Measurements from ENCODE around the gene HTR3A. TPM values are rescaled to one million over a fixed set of nuclear protein-coding genes. Genes with fewer than 3 reads are reported as not detected.

The HTR3A gene
- total RNA-seq, 3 donors from 2014 or later (not counting 1 experiment from before 2014, with no cell fraction given): not detected

DNA sequence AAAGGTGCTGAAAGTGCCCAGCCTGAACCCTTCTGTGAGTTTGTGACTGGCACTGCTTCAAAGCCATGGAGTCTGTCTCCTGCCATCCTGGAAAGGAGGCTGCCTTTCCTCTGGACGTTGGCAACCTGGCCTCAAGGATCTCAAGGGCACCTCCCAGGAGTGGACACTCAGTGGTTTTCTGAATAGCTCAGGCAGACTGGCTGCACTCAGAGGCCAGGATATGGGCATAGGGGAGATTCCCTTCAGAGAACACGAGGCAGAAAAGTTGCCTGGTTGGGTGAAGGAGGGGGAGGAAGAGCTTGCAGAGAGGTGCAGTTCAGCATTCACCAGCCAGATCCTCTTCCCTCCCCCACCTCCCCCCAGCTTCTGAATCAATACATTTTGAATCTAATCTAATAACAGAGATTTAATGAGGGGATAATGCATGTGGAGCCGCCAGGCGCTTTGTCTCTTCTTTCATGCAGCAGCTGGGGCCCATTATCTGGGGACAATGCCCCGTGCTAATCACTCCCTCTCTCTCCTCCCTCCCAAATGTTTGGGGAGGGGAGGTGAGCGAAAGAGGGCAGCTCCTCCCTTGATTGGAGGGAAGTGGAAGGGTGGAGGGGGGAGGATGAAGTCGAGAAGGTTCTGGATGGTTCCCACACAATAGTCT lies 17.7 kb downstream of the HTR3A start:
- H3K36me3 ChIP-seq (ENCODE audit: control insufficient read depth, insufficient read depth, low read length): no peaks in the 10 kb centered on the region
- H3K36me3 Mint-ChIP-seq: no peaks in the 10 kb centered on the region
- ATAC-seq (no peak), DNase-seq (no peak)
- WGBS (ENCODE audit: insufficient coverage): 22% methylated on average over 3 of the region's 7 CpGs
- H3K4me1 Mint-ChIP-seq: no peaks in the 10 kb centered on the region
- no peaks in the 10 kb centered on the region for H3K9me3 ChIP-seq (ENCODE audit: control insufficient read depth, insufficient read depth, low read length)
- H3K27me3 Mint-ChIP-seq (ENCODE audit: low read depth in 2 of 2): peaks cover 26 to 29% of the 10 kb centered on the region in 2 donors
- no peaks in the 10 kb centered on the region for H3K4me1 ChIP-seq (ENCODE audit: control insufficient read depth, insufficient read depth, low read length)
- H3K4me3 ChIP-seq (ENCODE audit: low read length): no peak overlapping the region
- H3K9me3 Mint-ChIP-seq: no peaks in the 10 kb centered on the region
- no peaks in the 10 kb centered on the region for H3K27me3 ChIP-seq (ENCODE audit: control insufficient read depth, insufficient read depth, low read length)
- H3K27ac Mint-ChIP-seq: no peak overlapping the region
- no peak overlapping the region for H3K4me3 Mint-ChIP-seq
- intact Hi-C loops (cut with micrococcal nuclease): no loop called here
- TF ChIP-seq, protein P1, sequence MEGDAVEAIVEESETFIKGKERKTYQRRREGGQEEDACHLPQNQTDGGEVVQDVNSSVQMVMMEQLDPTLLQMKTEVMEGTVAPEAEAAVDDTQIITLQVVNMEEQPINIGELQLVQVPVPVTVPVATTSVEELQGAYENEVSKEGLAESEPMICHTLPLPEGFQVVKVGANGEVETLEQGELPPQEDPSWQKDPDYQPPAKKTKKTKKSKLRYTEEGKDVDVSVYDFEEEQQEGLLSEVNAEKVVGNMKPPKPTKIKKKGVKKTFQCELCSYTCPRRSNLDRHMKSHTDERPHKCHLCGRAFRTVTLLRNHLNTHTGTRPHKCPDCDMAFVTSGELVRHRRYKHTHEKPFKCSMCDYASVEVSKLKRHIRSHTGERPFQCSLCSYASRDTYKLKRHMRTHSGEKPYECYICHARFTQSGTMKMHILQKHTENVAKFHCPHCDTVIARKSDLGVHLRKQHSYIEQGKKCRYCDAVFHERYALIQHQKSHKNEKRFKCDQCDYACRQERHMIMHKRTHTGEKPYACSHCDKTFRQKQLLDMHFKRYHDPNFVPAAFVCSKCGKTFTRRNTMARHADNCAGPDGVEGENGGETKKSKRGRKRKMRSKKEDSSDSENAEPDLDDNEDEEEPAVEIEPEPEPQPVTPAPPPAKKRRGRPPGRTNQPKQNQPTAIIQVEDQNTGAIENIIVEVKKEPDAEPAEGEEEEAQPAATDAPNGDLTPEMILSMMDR (IDR thresholded peaks at IDR 0.05): no peak
- H3K27ac ChIP-seq (ENCODE audit: low read length): no peak overlapping the region

- peaks cover 28 to 29% of the 10 kb centered on the region in 2 donors for H3K27me3 Mint-ChIP-seq (ENCODE audit: low read depth in 2 of 2)
- no peaks in the 10 kb centered on the region for H3K9me3 ChIP-seq (ENCODE audit: control insufficient read depth, insufficient read depth, low read length)
- intact Hi-C loops (cut with micrococcal nuclease): loop anchor here (1.0 kb wide), 1 partner anchor 267 kb away; no protein-coding TSS in a partner anchor
Measured at GRCh38 chr11:113994077-113994954, 19.4 kb downstream of the HTR3A start.

GRCh38 chr11:113997473-113997872 lies 22.6 kb downstream of the HTR3A start:
- ATAC-seq (no peak), DNase-seq (no peak)
- Mint-ChIP-seq H3K27me3 (ENCODE audit: low read depth in 2 of 2) (peaks cover 23 to 26% of the 10 kb centered on the region in 2 donors), H3K36me3 (no peaks in the 10 kb centered on the region), H3K4me1 (no peaks in the 10 kb centered on the region), H3K27ac (no peak overlapping the region), H3K4me3 (no peak overlapping the region), H3K9me3 (no peaks in the 10 kb centered on the region)
- Histone ChIP-seq H3K4me3 (ENCODE audit: low read length) (no peak overlapping the region), H3K36me3 (ENCODE audit: control insufficient read depth, insufficient read depth, low read length) (no peaks in the 10 kb centered on the region), H3K9me3 (ENCODE audit: control insufficient read depth, insufficient read depth, low read length) (no peaks in the 10 kb centered on the region), H3K27ac (ENCODE audit: low read length) (no peak overlapping the region), H3K27me3 (ENCODE audit: control insufficient read depth, insufficient read depth, low read length) (no peaks in the 10 kb centered on the region), H3K4me1 (ENCODE audit: control insufficient read depth, insufficient read depth, low read length) (no peaks in the 10 kb centered on the region)
- TF ChIP-seq, protein P1 (IDR thresholded peaks at IDR 0.05): no peak
- no CpG with 5 or more reads among the region's 3 CpGs for WGBS (ENCODE audit: insufficient coverage)
- intact Hi-C loops (cut with micrococcal nuclease): no loop called here

More at GRCh38 chr11:113994077-113994954, 19.4 kb downstream of the HTR3A start:
- Mint-ChIP-seq H3K27ac (no peak overlapping the region), H3K4me1 (no peaks in the 10 kb centered on the region), H3K36me3 (no peaks in the 10 kb centered on the region), H3K9me3 (no peaks in the 10 kb centered on the region), H3K4me3 (no peak overlapping the region)
- Histone ChIP-seq H3K4me1 (ENCODE audit: control insufficient read depth, insufficient read depth, low read length) (no peaks in the 10 kb centered on the region), H3K4me3 (ENCODE audit: low read length) (no peak overlapping the region), H3K36me3 (ENCODE audit: control insufficient read depth, insufficient read depth, low read length) (no peaks in the 10 kb centered on the region), H3K27me3 (ENCODE audit: control insufficient read depth, insufficient read depth, low read length) (no peaks in the 10 kb centered on the region), H3K27ac (ENCODE audit: low read length) (no peak overlapping the region)
- TF ChIP-seq, protein P1 (IDR thresholded peaks at IDR 0.05): peak; percentile 67
- DNase-seq (peak; percentile 32 to 65), ATAC-seq (peak in 2 of 3 donors; percentile 61 to 70)
- WGBS (ENCODE audit: insufficient coverage): 6% methylated on average over 6 of the region's 6 CpGs

All from natural killer cell (primary cell).